HG02938 (cell line): Measurements from ENCODE around the gene PRR23E.

Source experiments
- ATAC-seq: cut with Tn5 transposase; IDR thresholded peaks from one replicate; pipeline ENCODE4 v1.9.1; 2021; ENCODE audit warnings: mild to moderate bottlenecking, moderate library complexity; ENCODE audit not compliant: unreplicated experiment

The PRR23E gene

GRCh38 chr3:127182848-127183714 is 9.8 kb upstream of the PRR23E start:
- no peak for ATAC-seq

DNA sequence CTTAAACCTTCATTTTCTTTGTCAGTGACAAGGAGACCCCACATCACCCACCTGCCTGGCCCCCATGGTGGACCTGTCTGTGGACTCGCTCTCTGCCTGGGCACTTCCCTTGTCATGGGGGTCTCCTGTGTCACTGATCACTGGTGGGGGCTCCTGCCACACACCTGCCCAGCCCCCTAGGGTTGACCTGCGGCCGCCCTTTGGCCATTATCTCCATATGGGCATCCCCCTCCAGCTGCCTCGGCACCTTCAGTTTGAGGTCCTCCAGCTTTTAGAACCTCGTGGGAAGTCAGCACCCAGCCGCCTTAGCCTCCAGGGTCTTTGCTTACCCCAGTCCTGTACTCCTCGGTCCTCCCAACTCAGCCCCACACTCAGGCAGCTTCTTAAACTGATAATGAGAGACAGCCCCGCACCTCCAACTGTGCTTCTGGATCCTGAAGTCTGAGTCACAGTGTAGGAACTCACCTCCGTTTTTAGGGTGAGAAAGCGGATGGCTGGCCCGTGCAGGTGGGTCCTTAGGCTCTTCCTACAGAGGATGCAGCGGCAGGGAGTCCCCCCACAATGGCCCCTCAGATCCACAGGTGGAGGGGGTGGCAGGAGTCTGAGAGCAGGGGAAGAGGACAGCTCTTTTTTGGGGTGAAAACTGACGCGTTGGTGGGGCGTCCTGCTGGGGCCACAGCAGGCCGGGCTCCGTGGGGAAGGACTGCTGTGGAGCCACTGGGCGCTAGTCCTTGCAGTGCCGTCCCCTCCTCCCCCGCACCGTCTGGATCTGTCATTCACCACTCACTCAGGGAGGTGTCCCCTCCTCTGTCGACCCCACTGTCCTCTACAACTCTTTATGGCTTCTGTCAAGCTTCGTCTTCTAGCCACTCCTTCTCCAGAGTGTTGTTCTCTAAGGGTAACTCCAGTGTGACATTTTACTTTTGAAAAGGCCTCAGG is 8.7 kb upstream of the PRR23E start:
- no peak for ATAC-seq

GRCh38 chr3:127184870-127185216 is 8.1 kb upstream of the PRR23E start:
- no peak for ATAC-seq

GRCh38 chr3:127185268-127185667 is 7.7 kb upstream of the PRR23E start:
- no peak for ATAC-seq

DNA sequence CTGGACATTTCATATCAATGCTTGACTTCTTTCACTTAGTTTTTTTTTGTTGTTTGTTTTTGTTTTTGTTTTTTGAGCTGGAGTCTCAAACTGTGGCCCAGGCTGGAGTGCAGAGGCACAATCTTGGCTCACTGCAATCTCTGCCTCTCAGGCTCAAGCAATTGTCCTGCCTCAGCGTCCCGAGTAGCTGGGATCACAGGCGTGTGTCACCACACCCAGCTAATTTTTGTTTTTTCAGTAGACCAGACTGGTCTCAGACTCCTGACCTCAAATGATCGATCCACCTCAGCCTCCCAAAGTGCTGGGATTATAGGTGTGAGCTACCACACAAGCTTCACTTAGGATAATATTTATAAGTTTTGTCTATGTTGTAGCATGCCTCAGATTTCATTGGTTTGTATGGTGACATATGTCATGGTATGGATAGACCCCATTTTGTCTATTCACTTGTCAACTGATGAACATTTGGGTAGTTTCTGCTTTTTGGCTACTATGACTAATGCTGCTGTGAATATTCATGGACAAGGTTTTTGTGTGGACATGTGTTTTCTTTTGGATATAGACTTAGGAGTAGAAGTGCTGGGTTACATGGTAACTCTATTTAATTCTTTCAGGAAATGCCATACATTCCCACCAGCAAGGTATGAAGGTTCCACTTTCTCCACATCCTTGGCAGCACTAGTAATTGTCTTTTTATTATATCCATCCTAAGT is 6.8 kb upstream of the PRR23E start:
- no peak for ATAC-seq

DNA sequence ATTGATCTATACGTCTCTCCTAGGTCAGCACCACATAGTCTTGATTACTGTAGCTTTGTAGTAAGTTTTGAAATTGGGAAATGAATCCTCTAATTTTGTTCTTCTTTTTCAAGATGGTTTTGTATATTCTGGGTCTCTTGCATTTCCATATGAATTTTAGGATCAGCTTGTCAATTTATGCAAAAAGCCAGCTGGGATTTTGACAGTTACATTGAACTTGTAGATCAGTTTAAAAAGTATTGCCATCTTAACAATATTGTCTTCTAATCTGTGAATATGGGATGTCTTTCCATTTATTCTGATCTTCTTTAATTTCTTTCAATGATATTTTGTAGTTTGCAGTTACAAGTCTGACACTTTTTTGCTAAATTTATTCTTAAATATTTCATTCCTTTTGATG is 5.6 kb upstream of the PRR23E start:
- ATAC-seq = no peak

DNA sequence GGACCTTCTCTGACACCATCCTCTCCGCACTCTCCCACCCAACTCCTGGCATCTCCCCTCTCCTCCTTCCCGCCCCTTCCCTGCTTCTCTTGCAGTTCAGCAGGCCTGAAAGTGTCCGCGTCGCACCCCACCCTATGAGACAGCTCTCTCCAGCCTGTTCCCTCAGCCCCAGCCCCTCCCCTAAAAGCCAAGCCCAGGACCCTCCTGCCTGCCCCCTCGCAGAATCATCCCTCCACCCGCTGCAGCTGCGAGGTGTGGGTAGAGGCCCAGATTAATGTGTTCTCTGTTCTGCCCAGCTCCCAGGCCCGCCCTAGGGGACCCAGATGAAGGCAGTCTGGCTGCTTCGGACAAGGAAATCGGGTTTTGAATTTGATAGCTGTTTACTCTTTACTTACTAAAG is 410 bp downstream of the PRR23E start:
- no peak for ATAC-seq

DNA sequence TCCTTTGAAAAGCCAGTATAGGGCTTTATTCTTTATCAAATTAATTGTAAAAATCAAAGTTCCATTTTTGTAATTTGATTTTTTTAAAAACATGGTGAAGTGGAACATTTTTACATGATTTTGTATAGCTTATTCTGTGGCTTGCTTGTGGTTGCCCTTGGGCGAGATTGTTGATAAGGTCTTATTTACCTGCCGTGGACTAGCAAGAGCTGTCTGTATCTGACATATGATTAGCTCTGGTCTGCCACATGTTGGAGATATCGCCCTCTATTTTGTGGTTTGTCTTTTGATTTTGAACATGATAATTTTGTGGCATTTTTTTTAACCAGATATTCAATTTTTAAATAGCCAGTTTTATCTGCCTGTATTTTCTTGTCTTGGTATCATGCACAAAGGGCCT is 844 bp downstream of the PRR23E start:
- no peak for ATAC-seq

GRCh38 chr3:127194601-127195187 is 1.8 kb downstream of the PRR23E start:
- ATAC-seq = no peak

DNA sequence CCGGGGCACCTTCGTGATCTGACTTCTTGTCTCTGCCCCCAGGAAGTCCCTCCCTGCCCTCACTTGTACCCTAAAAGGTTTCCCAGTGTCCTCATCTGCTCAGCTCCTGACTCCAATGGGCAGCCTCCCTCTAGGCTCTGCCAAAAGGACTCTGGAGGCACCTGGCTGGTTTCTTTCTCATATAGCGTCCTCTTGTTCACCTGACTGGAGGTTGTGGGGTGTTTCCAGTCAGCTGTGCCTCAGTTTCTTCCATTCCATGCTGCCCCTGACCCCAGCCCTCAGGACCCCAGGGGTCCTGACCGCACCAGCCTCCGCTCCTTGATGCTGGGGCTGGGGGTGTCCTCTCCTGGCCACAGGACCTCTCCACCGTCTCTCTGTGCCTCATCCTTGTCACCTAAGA is 2.5 kb downstream of the PRR23E start:
- no peak for ATAC-seq

GRCh38 chr3:127196002-127196401 is 3.1 kb downstream of the PRR23E start:
- ATAC-seq = no peak

DNA sequence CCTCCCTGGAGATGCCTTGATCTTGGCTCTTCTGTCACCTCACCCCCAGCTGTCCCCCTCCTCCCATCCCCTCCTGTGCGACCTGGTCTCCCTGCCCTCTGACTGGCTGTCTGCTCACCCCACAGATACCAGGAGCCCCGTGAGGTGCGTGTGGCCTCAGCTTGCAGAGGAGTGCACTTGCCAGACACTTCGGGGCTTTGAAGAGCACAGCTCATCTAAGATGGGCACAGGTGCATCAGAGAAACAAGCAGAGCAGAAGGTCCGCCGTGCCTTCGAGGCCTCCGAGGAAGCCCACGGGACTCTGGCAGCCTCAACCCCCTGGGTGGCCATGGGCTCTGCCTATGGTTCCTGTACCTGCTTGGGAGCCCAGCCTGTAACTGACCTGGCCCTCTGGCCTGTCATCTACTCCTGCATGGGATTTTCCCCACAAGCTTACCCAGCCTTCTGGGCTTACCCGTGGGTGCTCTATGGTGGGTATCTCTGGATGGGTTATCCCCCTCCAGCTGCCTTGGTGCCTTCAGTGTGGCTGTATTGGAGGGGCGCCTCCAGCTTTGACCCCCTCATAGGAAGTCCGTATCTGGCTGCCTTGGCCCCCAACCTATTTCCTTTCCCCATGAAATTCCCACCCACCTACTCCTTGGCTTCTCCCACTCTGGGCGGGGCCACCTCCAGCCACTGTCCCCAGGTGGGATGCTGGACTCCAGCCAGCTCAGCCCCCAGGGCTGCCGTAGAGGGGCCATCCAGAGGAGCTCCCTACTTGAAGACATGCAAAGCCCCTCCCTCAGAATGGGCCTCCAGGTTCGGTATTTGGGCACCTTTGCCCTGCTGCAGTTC is 3.8 kb downstream of the PRR23E start:
- no peak for ATAC-seq

GRCh38 chr3:127197300-127198189 is 4.6 kb downstream of the PRR23E start:
- ATAC-seq = no peak

DNA sequence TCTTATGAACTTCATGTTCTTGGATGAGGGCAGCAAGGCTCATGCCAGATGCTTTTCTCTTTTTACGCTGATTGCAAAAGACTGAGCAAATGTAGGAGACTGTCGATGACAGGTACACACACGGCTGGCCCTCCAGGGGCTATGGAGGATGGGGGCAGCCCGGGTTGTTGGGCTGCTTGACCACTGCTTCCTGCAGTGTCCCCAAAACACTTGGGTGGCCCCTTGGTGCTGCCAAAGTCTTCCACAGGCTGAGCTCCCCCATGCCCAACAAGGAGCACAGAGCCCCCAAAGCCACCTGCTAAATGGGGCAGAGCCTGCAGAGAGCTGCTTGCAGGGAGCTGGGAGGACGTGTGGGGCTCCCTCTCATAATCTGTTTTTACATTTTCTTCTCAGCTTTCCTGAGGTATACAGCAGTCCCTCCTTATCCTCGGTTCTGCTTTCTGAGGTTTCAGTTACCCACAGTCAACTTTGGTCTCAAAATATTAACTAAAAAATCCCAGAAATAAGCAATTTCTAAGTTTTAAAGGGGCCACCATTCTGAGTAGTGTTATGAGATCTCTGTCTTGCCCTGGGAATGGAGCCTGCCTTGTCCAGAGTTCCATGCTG is 7.3 kb downstream of the PRR23E start:
- ATAC-seq = no peak

GRCh38 chr3:127203024-127203423 is 10.1 kb downstream of the PRR23E start:
- no peak for ATAC-seq

DNA sequence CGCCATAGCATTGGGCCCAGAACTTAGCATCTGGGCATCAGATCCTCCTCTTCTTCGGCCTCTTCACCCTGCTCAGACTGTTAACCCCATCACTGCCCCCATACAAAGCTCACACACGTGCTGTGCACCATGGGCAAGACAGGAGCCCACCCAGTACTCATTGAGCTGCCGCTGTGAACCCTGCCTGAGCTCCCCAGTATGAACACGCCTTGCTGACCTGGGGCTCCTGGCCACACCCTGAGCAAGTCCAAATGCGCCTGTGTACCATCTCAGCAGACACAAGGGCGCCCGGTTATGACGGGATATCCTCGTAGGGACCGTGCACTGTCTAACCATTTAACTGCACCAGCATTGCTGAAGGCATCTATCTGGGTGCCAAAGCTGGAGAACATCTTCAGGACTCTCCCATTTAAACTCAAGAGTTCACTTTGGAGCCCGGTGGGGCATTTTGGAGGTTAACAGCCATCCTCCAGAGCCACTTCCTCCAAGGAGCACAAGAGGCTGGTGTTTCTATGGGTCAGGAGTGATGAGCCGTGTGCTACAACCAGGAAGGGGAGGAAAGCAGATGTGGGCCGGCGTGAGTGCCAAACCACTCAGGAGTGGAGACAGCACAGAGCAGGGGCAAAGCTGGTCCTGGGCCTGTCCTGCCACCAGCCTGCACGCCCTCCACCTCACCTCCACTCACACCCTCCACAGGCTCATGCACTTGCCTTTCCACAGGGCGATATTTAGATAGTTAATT is 12.1 kb downstream of the PRR23E start:
- ATAC-seq = no peak

- no peak for ATAC-seq
Measured at GRCh38 chr3:127206154-127206553, 13.2 kb downstream of the PRR23E start.
